GM21528 (cell line): ENCODE measurements around the gene FUT7.
"Not testable (repeated sequence)": the region's sequence is repeated elsewhere in the genome, so short reads cannot be mapped to it uniquely, and the experiment has no call there.

Source experiments
- ATAC-seq: cut with Tn5 transposase; IDR thresholded peaks from one replicate; pipeline ENCODE4 v1.9.1; 2021; ENCODE audit warnings: mild to moderate bottlenecking, moderate library complexity; ENCODE audit not compliant: unreplicated experiment, low FRiP score

FUT7 gene

GRCh38 chr9:137035507-137035834 lies 3.6 kb upstream of the FUT7 start:
- no peak for ATAC-seq

DNA sequence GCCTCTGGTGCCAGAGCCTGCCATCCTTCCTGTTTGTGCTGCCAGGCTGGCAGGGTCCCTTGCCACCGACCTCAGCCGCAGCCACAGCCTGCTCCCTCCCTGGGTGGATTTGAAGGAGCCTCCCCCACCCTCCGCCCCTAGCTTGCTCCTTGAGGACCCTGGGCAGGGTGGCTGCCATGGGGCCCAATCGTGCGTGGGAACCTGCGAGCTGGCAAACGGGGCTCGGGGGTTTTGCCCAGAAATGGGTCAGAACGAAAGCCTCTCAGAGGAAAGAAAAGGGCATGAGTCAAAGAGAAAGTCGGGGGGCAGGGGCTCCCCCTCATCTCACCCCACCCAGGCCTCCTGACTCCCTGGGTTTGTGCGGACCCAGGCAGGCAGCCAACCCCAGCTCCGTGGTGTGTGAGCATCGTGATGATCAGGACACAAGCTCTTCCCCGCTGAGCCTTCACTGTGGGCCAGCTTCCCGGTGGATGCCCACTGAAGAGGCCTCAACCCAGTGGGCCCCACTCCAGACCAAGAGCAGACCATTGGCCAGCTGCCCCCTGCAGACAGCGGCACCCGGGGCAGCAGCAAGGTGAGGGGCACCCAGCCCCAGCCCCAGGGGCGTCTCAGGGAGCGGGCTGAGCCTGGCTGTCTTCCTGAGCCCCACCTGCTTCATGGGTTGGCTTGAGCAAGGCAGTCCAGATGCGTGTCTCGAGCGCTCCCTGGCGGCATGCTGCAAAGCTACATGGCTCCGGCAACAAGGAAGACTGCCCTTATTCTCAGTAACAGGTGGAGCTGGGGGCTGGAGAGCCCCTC lies 3.0 kb upstream of the FUT7 start:
- ATAC-seq, result peak; percentile 54

DNA sequence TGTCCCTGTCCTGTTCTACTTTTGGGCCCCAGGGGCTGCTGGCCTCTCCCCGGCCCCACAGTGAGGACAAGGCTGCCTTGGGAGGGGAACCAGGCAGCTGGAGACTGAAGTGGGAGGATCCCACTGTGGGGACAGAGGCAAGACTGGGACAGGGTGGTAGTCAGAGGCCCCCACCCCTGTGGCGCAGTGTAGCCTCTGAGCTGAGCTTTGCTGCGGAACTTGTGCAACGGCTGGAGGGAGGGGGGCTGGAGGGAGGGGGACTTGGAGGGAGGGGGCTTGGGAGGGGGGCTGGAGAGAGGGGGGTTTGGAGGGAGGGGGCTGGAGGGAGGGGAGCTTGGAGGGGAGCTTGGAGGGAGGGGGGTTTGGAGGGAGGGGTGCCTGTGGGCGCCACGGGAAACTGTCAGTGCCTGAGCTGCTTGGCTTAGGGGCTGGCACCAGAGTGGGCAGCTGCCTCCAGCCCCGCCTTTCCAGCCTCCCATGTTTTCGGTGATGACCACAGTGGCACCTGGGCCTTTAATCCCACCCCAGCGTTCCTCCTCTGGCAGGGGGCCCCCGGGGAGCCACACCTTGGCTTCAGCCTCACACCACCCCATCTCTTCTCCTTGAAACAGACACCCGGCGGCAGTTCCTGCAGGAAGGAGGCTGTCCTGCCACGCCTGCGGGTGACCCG lies 2.3 kb upstream of the FUT7 start:
- ATAC-seq, result no peak

DNA sequence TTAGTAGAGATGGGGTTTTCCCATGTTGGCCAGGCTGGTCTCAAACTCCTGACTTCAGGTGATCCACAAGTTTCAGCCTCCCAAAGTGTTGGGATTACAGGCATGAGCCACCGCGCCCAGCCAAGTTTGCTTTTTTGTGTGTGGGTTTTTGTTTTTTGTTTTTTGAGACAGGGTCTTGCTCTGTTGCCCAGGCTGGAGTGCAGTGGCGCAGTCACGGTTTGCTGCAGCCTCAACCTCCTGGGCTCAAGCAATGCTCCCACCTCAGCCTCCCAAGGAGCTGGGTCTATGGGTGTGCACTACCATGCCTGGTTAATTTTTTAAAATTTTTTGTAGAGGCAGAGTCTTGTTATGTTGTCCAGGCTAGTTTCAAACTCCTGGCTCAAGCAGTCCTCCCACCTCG lies 1.6 kb upstream of the FUT7 start:
- not testable (repeated sequence) for ATAC-seq

GRCh38 chr9:137032858-137033257 lies 970 bp upstream of the FUT7 start:
- no peak for ATAC-seq

GRCh38 chr9:137030538-137031527 lies 1.1 kb downstream of the FUT7 start:
- ATAC-seq, result no peak

- no peak for ATAC-seq
Measured at GRCh38 chr9:137030006-137030405, 1.9 kb downstream of the FUT7 start.

DNA sequence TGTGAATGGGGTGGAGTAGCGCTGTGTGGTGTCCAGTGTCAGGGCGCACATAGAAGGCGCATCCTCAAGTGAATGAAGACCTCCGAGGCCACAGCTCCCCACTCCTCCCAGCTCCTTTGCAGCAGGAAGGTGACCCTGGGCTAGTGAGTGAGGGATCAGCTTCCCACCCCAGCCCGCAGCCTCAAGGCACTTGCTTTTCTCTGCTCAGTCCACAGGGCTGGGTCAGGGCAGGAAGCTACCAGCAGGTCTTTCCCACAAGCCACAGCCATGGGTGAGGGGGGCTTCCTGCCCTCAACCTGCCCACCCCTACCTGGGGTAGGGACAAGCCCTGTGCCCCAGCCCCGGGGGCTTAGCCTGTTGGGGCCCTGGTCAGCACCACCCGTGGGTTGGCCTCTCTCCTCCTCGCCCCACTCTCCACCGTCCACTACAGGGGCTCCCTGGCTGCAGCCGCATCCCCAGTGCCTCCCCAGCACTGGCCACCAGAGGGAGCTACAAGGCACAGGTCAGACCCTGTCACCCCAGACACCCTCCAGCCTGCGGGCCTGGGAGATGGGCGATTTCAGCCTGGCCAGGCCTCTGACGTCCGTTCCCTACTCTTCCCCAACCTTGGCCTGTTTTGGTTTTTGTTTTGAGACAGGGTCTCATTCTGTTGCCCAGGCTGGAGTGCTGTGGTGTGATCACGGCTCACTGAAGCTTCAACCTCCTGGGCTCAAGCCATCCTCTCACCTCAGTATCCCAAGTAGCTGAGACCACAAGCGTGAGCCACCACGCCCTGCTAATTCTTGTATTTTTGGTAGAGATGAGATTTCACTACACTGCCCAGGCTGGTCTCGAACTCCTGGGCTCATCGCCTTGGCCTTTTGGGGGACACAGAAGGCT lies 2.6 kb downstream of the FUT7 start:
- no peak for ATAC-seq

DNA sequence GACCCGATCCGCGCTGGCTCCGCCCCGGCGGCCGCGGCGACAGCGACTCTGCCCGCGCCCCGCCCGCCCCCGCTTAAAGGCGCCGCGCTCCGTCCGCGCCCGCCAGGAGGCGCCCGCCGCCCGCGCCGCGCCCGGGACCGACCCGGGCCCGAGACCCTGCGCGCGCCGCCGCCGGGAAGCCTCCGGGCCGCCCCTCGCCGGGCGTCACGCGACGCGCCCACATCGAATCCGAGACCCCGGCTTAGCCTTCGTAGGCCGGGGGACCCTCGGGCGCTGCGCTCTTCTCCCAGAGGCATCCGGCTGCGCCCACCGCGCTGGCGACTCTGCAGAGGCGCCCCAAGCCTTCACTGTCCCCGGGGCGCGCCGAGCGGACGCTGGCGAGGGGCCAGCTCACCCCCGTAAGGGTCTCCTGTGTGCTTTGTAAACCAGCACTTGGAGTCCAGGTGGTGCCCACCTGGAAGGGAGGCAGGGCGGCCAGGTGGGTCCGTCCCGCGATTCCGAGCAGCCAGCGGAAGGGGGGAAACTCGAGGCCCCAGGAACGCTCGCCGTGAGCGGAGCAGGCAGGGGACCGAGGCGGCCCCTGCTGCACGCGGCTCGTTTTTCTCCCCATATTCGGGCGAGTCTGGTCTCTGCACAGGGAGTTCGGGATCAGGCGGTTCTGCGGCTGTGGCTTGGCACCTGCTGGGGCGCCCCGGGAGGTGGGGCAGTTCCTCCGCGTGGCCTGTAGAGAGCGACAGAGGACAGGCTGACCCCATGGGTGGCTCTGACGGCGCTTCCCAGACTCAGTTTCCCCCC lies 3.4 kb downstream of the FUT7 start:
- peak; percentile 39 for ATAC-seq

DNA sequence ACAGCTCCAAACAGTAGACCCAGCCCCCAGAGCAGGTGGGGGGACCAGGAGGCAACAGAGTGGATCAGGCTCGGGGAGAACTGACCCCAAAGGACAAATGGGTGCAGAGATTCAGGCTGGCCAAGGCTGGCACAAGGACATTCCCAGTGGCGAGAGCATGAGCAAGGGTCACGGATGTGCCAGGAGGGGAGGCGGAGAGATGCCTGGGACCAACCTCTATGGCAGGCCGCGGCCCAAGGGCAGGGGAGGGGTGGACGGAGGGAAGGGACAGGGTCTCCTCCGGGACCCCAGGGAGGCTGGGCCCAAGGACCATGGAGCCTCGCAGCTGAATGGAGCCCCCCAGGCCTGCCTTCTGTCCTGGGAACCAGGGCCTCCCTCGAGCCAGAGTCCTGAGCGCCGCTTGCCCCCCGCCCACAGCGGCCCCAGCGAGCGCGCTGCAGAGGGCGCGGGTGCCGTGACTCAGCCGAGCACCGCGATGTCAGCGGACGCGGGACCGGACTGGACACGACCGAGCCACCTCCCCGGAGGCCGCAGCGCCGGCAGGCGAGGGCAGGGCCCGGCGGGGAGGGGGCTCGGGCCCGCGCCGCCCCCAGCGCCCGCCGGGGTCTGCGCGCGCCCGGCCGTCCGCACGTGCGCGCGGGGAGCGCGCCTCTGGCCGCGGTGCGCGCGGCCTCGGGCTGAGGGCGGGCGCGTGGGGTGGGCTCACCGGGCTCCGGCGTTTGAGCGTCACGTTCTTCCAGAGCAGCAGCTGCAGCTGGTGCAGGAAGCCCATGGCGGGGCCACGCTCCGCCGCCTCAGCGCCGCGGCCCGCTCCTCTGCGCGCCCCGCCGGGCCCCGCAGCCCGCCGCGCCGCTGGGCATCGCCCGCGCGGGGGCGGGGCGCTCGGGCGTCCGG lies 4.3 kb downstream of the FUT7 start, which contains the start of gene ABCA2:
Gene ABCA2 (minus strand): TSS at position 869 of the 894 bp plus-strand sequence. CDS start 97 bp downstream, at position 772.
- no peak for ATAC-seq

GRCh38 chr9:137026828-137027227 lies 5.1 kb downstream of the FUT7 start:
- ATAC-seq, result no peak

DNA sequence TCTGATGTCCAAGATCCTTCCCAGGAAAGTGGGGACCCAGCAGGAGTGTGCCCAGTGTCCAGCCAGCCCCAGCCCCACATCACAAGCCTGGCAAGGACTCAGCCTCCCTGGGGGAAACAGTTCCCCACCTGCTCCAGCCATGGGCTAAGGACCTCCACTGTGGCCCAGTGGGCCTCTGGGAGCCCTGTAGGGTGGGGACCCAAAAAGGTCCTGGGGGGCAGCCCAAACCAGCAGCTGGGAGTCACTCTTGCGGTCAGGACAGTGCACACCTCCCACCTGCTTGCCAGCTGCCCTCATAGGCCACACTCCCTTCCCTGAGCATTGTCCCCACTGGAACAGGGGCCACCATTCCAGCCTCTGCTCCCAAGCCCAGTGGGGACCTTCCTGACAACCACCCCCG lies 5.5 kb downstream of the FUT7 start:
- no peak for ATAC-seq

- ATAC-seq, result no peak
Measured at GRCh38 chr9:137025517-137025966, 6.3 kb downstream of the FUT7 start.

DNA sequence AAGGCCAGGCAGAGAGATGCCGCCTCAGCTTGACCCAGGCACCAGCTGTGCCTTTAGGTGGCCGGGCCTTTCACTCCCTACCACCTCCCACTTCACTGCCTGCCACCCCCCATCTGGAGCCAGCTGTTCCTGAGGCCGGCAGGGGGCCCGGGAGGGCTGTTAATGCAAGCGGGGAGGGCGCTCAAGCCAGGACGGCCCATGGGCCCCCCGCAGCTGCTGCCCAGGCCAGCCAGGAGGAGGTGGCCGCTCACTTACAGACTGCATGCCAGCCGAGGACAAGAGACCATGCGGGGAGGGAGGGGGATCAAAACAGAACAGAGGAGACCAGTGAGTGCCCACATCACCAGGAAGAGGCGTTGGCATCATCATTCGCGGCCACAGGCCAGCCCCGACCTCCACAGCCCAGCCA lies 8.3 kb downstream of the FUT7 start:
- no peak for ATAC-seq

DNA sequence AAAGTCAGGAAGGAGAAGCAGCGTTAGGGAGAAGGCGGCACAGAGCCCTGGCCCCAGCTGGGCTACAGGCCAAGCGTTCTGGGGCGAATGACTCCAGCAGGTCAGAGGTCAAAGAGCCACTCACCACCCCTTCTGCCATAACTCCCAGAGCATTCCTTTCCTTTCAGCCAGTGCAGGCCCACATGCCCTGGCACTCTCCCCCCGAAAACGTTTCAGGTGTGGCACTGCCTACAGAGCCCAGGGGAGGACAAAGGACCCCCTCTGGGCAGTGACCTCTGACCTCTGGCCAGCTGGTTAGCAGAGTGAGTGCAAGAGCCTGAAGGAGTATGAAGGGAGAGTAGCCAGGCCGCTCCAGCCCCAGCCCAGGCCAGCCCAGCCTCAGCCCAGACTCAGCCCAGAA lies 8.7 kb downstream of the FUT7 start:
- ATAC-seq, result no peak

DNA sequence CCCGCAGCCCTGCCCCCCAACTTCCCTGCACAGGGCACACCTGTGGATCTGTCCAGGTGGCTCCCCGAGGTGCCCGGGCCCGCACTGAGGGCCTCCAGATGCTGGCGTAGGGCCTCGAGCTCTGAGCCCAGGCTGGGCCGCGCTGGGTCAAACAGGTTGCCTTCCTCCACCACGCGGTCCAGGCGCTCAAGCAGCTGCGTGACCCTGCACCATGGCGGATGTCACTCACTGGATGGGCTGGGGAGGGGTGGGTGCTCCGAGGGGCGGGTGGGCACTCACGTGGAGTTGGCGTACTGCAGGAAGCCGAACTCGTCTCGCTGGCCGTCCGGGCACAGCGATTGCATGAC lies 9.3 kb downstream of the FUT7 start:
- ATAC-seq, result no peak

- ATAC-seq, result no peak
Measured at GRCh38 chr9:137021979-137022661, 9.8 kb downstream of the FUT7 start.

- no peak for ATAC-seq
Measured at GRCh38 chr9:137021568-137021978, 10.3 kb downstream of the FUT7 start.
